SKM-1 (cell line): Measurements from ENCODE around the gene SLC2A14.

Experiments
- DNase-seq: peaks from one replicate; lab custom pipeline; 2025; ENCODE audit not compliant: unreplicated experiment; lab: John Stamatoyannopoulos, UW

Gene SLC2A14

GRCh38 chr12:7769999-7770398 is 102.7 kb downstream of the SLC2A14 start:
- no peak for DNase-seq
